GM18498 (cell line): Measurements from ENCODE around the gene CDH20.
"Not testable (repeated sequence)": the region's sequence is repeated elsewhere in the genome, so short reads cannot be mapped to it uniquely, and the experiment has no call there.

ENCODE experiments used
- ATAC-seq: cut with Tn5 transposase; IDR thresholded peaks from one replicate; pipeline ENCODE4 v1.9.1; 2021; ENCODE audit warnings: mild to moderate bottlenecking, moderate library complexity; ENCODE audit not compliant: unreplicated experiment

Gene CDH20

DNA sequence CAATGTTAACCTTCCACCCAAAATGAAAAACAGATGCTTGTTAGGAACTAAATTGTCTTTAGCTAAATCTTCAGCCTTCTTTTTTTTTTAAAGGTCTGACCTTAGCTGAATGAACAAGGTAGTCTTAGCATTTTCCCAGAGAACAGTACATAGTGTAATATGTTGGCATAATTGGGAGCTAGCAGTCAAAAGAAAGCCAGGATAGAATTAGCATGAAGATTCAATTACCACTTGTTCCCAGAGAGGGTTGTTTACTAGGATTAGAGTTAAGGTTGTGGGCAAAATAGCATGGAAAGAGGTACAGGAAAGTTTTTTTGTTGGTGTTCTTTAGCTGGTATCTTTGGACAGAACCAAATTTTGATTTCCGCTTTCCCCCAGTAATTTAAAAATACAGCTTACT, 6.9 kb downstream of the CDH20 start:
- ATAC-seq: no peak

DNA sequence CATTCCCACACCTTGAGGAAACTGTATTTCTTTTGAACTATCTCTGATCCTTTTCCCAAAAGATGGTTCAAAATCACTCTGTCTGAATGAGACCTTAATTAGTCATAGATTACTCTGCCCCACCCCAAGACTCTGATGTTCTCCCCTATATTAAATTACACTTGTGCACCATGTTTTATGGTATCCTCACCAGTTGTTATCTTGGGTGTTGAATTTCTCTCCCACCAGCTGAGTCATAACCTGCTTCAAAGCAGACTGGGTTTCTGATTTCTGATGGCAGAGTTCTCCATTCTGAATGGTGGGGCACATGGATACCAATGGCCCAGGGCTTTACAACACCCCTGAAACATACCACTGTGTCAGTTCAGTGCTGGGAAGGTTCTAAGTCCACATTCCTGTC, 15.0 kb downstream of the CDH20 start:
- no peak for ATAC-seq

DNA sequence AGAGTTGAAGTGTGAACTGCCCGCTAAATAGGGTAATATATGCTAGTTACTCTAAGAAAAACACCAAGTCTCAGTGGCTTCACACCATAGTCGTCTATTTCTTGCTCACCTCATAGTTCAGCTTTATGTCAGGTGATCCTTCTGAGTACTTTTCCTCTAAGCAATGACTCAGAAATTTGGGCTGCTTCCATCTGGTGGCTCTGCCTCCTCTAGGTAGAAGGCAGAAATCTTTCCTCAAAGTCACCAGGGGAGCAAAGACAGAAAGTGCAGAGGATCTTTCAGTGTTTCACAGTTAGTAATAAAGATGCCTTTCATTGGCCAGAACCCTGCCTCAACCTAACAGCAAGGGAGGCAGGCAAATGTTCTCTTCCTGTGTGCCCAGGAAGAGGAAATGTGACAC, 17.3 kb downstream of the CDH20 start:
- no peak for ATAC-seq

DNA sequence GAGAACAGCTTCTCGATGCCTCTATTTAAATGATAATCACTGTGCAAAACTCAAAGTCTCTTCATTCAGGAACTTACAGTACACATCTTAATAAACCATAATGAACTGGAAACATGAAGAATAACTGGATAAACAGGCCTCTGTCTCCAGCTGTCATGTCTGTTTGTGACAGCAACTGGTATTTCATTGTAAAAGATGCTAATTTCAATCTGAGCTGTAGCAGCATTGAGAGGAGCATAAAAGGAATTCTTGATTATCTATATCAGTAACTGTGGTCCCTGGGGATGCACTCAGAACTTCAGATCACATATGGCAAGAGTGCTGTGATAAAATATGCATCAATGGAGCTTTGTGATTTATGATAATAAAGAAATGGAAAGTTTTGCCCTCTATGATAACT, 18.8 kb downstream of the CDH20 start:
- no peak for ATAC-seq

DNA sequence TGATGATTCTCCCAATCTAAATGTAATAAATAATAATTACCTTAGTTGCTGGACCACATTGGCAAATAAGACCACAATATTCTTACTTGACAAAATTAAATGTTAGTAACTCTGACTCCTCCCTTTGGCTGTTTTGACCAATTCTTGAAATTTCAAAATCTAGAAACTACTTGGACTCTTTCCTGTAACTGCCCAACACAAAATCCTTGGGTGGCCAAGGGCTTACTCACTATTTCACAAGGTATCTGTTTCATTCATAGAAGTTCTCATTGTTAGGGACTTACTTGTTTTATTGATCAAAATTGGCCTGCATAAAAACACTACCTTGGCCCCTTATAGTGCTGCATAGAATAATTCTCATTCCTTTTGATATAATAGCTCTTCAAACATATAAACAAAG, 19.4 kb downstream of the CDH20 start:
- no peak for ATAC-seq

DNA sequence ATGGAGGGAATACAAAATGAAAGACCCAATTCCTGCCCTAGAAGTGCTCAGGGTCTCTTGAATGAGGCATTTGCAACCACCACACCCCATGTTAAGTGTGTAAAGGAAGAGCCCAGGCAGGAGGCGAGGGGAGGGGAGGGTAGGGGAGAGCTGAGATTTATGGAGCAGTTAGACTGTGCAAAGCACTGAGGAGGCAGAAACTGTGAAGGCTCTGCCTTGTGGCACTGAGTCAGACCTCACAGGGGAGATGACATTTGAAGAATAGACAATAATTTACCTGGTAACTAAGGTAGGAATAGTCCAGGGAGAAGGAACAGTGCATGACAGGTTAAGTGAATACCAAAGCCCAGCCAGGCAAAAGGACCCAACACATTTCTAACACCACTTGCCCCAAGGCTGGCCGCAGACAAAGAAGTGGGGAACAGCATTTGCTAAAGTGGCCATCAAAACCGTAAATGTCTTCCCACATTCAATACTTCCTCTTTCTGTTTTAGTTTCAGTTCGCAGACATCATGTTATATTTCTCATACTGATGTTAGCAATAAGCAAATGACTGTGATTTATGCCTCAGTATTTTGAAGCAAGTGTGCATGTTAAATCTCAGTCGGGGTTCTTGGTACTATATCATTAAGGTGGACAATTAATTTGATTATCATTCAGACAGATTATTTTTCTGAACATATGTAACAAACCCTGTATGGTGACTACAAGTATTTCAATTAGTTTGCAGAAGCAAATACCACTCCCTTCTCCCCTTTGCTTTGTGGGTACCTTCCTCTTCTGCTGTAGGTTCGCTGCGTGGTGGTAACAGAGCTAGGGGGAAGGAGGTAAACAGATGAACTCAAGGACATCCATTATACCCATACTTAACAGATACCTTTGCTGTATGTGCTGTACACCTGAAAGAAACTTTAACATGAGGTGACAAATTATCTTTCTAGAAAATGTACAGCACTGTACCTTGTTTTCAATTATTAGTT, 27.5 kb downstream of the CDH20 start:
- ATAC-seq: peak; percentile 99

DNA sequence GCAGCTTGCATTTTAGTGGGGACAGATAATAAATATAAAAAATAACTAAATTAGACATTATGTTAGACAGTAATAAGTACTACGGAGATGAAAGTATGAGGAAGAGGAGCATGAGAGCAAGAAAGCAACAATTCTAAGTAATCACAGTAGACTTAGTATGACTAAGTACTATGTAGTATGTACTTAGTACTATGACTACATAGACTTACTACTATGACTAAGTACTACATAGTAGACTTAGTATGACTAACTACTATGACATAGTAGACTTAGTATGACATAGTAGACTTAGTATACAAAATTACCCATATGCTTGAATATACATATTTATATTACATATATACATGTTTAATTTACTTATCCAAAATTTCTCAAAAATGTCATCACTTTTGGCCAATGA, 29.3 kb downstream of the CDH20 start:
- ATAC-seq: no peak

DNA sequence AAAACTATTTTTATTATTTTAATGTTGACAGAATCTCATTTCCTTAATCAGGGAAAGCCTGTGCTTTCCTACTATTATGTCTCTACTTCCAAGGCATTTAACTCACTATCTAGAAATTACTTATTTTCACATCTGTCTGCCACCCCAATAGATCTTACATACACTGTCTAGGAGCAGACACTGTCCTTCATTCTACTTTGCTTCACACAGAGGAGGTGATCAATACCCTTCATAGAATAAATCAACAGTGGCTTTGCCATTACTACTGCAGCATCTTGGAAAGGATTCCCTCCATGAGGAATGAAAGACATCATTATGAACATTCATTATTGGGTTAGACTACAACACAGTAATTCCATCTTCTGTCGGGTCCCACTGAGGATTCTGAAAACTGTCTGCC, 31.7 kb downstream of the CDH20 start:
- no peak for ATAC-seq

DNA sequence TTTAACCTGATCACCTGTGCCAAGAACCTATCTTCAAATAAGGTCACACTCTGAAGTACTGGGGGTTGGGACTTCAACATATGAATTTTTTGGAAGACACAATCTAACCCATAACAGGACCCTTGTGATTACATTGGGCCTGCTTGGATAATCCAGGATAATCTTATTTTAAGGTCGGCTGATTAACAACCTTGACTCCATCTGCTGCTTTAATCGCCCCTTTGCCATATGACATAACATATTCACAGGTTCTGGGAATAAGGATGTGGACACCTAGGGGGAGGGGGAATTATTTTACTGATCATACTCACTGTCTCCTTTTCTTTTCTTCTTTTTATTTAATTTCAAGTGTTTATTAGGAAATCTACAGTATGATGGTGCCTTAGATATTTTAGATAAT, 34.8 kb downstream of the CDH20 start:
- no peak for ATAC-seq

DNA sequence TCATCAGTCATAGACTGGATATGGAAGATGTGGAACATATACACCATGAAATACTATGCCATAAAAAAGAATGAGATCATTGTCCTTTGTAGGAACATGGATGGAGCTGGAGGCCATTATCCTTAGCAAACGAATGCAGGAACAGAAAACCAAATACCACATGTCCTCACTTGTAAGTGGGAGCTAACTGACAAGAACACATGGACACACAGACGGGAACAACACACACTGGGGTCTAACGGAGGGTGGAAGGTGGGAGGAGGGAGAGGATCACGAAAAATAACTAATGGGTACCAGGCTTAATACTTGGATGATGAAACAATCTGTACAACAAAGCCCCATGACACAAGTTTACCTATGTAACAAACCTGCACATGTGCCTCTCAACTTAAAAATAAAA, 36.4 kb downstream of the CDH20 start:
- not testable (repeated sequence) for ATAC-seq

DNA sequence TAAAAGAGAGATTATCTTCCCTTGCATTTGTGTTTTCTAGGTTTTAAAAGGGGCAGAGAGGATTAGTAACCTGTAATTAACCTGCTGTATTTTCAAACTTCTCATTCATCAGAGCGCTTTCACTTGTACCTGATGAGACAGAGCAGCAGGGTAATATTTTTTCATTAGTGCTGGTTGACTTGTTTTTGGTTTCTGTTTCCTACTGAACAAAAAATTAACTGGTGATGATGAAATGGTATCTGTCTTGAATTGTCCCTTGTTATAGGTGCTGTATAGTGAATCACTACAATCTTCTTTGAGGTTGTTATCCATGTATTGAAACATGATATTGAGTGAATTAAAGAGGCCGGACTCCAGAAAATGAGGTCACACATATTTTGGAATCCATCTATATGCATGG, 37.9 kb downstream of the CDH20 start:
- ATAC-seq: no peak

DNA sequence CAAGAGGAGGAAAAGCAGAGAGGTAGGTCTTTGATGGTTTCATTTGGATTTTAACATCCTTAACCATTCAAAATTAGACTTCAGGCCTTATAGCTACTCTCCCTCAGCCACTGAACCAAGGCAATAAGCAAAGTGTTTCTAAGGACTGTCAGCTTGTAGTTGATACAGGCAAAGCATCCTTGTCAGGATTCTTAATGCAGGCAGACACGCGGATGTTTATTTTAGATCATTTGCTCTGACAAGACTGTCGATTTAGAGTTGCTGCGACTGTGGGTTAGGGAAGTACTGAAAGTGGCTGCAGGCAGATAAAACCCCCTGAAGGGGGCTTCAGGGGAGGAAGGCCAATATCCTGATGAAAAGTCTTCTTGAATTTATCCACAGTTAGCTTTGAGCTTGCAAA, 46.6 kb downstream of the CDH20 start:
- ATAC-seq: no peak

DNA sequence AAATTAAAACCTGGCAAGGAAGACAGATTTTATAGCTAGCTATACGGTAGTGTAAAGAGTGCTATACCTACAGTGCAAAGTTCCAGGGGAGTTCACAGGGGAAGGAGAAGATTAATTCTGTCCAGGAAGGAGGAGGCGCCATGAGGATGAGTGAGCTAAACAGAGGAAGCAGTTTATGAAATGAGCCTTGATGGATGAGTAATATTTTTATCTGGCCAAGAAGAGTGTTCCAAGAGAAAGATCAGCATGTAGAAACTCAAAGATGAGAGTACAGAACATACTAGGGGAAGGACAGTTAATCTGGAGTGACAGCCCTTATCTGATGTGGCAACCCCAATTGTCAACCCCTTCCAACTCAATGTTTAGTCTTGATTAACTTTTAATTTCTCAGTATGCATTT, 54.8 kb downstream of the CDH20 start:
- no peak for ATAC-seq

DNA sequence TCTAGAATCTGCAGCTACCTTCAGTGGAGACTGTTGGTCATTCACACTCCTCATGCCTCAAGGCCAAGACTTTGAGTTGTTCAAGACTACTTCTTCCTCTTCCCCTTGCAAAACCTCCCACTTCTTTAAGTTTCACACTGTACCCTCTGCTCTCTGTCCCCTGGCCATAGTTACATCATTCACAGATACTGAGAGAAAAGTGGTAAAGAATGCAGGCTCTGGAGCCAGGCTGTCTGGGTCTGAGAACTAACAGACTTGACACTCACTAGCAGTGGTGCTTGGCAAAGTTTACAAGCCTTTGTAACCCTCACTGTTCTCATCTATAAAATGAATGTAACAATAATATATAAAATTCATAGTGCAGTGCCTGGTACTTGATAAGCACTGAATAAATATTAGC, 61.8 kb downstream of the CDH20 start:
- no peak for ATAC-seq

DNA sequence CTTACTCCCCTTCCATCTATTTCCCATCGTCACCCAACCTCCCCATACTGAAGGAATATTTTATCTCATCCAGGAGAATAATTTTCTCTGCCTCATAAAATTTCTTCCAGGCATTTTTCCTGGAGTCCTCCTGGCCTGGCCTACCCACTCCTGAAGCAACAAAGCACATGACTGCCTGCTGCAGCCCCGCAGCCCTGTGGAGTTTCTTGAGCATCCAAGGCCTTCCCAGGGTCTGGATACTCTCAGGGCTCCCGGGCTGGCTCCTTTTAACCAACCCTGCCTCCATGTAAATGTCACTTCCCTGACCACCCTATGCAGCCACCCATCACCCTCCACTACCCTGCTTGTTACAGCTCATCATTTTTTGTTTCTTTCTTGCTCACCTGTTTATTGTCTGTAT, 64.0 kb downstream of the CDH20 start:
- no peak for ATAC-seq

DNA sequence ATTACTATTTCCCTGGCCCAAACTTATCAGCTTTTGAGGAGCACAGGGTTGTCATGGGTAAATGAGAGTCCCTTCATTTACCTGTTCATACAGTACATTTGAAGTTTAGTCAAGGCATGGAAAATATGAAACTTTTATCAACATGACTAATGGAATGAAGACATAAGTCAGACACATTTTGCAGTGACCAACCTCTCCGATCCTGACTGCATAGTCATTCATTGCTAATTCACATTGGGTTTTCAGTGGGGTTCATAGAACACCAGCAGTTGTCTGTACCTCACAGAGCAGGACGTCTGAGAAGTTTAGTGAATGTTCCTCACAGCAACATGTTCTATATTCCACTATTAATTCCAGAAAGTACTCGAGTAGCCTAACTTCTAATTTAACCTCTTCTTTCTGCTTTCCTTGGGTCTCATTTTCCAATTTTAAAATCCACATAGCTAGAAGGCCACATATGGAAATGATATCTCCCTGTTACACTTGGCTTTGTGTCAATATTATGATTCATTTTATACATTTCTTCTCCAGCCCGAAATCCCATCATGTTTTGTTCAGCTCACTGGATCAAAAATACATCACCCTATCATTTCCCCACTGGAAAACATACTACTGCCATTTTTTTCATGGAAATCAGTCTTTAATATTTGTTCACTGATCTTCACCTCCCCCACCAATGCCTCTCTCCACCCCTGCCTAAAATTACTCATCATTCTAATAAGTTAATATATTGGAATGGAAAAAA, 65.9 kb downstream of the CDH20 start:
- ATAC-seq: no peak

DNA sequence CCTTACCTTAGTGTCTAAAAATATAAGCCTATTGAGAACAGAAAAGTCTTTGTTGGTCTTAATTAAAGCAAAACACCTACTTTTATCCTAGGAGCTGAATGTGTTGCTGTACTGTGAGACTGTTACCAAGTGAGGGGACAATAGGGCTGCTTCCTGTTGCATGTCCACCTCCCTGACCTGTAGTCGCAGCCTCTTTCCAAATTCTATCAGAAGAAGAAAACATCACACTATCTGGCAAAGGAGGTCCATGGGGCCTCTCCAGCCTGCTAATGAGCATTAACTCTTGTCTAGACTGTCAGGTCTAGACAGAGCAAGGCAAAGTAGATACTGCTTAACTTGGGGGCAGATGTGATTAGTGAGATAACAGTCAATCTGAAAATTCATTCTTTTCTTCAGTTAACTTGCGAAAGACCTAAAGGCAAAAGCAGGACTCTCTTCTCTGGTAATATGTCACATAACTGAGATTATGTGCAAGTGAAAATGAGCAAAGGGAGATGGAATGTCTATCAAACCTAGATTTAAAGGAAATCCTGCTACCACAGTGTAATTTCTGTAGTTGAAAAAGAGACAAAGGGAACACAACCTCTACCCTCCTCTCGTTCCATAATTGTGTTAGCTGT, 66.9 kb downstream of the CDH20 start:
- no peak for ATAC-seq

DNA sequence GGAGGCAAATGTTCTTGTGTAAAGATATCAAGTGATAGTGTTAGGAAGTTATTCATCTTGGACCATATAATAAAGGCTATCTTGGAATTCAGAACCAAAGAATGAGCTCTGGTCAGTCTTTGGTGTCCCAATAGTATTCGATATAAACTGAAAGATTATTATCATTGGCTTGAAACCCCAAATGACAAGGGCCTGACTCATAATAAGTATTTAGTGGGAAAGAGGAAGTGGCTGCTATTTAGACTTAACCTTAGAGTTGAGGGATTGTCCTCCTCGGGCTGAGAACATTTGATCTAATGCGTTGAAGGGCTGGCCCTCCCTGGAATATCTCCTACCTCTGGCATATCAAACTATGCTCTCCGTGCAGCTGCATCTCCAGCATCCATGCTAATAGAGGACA, 67.5 kb downstream of the CDH20 start:
- ATAC-seq: no peak

DNA sequence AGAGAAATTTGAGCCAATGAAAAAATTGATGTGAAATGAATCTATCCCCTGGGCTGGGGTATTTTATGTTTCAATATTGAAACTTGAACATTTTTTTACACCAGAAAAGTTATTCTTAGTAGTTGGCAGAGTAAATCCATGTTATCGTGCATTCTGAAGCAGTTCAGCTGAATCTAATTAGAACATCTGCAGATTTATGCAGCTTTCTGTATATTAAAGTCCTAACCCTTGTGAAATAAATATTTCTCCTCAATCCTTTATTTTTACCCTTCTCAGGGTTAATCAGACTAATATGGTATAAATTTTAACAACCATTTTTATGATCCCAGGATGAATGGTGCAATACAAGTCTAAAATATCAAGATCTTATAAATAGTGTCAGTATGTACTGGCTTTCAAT, 69.5 kb downstream of the CDH20 start:
- no peak for ATAC-seq

DNA sequence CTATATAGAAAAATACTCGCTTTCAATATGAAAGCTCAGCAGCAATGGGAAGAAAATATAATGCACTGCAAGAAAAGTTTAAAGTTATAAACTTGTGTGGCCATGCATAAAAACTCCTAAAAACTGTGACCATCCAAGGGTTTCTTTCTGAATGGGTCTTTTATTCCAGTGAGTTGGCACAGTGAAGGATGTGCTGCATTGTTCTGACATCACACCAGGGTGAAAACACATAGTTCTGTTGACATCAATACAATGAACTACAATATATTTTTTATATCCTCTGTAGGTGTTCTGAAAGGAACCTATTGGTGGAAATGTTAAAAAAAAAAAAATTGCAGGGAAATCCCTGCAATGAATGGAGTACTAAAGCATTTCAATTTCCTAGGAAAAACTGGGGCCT, 80.2 kb downstream of the CDH20 start:
- ATAC-seq: no peak

DNA sequence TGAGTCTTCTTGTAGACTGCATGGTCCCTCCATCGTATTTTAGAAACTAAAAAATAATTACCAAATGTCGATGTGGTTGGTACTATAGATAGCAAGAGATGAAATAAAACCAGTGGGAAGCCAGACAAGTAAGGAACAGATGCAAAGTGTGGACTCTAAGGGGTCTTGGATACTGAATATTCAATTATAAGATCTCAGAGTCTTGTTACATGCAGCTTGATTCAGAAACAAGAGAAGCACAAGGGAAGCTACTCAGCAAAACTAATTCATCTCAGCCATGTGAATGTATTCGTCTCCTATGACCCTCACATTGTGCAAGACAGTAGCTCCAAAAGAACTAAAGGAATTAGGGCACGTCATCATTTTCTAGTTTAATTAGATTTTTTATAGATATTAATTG, 80.9 kb downstream of the CDH20 start:
- no peak for ATAC-seq

DNA sequence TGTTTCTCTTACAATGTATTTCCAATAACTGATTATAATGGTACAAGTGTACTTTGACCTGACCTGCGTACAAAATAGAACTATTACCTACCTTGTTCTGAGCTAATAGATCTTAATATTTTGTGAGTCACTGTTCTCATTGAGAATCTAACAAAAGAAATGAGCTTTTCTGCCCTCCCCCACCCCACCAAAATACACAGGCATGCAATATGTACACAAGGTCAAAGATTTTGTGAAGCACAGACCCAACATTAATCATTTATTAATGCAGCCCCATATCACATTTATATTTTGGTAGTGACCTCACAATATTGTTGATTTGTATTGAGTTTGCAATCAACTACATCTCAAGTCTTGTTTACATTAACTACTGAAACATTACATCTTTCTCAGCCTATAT, 86.5 kb downstream of the CDH20 start:
- ATAC-seq: no peak
